ENCODE results near the gene GSPT1. TPM values are rescaled to one million over a fixed set of nuclear protein-coding genes. Genes with fewer than 3 reads are reported as not detected.
"Not testable (repeated sequence)": the region's sequence is repeated elsewhere in the genome, so short reads cannot be mapped to it uniquely, and the experiment has no call there.

The GSPT1 gene
- total RNA-seq, 1 experiment from 2014 or later, result 102 TPM

DNA sequence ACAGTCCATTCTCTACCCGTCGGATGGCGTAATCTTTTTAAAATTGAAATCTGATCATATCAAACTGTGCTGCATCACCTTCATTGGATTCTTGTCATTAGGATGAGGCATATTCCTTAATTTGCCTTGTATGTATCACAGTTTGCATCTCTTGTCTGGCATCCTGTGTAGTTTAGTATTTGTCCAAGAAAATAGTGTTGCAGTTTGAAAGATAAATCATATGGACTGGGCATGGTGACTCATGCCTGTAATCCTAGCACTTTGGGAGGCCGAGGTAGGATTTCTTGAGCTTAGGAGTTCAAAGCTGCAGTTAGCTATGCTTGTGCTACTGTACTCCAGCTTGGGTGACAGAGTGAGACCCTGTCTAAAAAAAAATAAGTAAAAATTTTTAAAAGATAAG is 58.6 kb downstream of the GSPT1 start:
- DNase-seq (ENCODE audit: low read depth), result peak; percentile 29

DNA sequence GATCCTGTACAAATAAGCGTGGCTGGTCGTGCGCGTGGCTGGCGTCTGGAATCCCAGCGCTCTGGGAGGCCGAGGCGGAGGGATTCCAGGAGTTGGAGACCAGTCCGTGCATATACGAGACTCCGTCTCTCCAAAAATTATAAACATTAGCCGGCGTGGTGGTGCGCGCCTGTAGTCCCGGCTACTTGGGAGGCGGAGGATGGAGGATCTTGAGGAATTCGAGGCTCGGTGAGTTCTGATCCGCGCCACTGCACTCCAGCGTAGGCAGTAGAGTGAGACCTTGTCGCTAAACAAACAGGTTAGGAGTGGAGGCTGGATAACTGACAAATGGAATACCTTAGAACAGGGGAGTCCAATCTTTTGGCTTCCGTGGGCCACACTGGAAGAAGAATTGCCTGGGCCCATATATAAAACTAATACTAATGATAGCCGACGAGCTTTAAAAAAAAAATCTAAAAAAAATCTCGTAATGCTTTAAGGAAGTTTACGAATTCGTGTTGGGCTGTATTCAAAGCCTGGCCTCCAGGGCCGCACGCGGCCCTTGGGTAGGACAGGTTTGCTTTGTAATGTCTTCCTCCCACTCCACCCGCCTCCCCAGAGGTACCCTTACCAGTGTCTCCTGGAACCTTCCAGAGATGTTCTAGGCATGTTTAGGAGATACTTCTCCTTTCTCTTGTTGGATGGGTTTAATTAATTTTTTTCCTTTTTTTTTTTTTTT is 63.5 kb downstream of the GSPT1 start:
- no peak for DNase-seq (ENCODE audit: low read depth)

DNA sequence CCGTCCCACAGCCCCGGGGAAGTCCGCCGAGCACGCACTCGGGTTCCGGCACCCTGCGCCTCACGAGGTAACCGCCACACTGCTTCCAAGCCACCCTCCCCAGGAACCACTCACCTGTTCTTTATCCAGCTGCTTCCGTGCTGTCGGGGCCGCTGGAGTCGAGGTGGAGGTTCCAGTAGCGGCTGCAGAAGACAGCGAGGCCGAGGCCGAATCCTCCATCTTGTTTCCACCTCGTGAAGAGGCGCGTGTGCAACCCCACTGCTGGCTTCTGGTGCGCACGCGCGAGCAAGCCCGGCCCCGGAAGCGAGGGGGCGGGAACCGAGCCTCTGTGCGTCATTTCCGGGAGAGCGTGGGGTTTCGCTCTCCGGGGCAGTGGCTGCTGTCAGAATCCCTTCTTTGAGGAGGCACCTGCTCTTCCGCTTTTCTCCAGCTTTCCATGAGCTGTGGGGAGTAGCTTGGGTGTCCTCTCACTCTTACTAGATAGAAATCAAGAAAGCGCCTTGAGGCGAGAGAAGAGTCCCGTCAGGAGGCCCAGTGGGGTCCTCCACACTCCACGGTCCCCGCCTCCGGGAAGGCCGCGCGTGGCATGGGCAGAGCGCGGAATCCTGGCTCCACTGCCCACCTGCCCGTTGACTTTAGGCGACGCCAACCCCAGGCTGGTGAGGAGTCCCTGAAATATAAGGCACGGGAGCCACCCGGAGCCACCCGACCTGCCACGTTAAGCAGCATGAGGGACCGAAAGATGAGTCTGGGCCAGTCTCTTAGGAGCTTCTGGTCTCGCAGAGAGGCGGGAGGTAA is 64.3 kb downstream of the GSPT1 start, which contains the start of gene RSL1D1:
Gene RSL1D1 (minus strand): TSS at position 249 of the 798 bp plus-strand sequence. CDS start 30 bp downstream, at position 219.
- DNase-seq (ENCODE audit: low read depth), result peak; percentile 88

DNA sequence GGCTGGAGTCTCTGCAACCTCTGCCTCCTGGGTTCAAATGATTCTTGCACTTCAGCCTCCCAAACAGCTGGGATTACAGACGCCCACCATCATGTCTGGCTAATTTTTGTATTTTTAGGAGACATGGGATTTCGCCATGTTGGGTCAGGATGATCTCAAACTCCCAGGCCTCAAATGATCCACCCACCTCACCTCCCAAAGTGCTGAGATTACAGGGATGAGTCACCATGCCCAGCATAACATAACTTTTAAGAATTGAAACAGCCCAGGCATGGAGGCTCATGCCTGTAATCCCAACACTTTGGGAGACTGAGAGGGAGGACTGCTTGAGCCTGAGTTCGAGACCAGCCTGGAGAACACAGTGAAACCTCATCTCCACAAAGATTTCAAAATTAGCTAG is 66.9 kb downstream of the GSPT1 start:
- DNase-seq (ENCODE audit: low read depth), result peak; percentile 24

GRCh38 chr16:11844499-11844898 is 71.3 kb downstream of the GSPT1 start:
- DNase-seq (ENCODE audit: low read depth), result no peak

GRCh38 chr16:11843861-11844260 is 71.9 kb downstream of the GSPT1 start:
- no peak for DNase-seq (ENCODE audit: low read depth)

DNA sequence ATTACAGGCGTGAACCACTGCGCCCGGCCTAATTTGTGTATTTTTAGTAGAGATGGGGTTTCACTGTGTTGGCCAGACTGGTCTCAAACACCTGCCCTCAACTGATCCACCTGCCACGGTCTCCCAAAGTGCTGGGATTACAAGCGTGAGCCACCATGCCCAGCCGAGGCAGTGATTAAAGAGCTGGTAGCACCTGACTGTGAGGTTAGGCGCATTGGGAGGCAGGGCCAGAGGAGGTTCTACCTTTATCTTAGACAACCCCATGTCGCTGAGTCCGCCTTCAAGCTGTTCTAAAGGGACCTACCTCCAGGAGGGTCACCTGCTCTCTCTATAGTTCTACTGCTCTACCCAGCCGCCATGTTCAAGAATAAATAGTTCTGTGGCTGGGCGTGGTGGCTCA is 72.5 kb downstream of the GSPT1 start:
- no peak for DNase-seq (ENCODE audit: low read depth)

- no peak for DNase-seq (ENCODE audit: low read depth)
These were observed 74.7 kb downstream of the GSPT1 start for GRCh38 chr16:11841026-11841425.

GRCh38 chr16:11836650-11837244 is 79.0 kb downstream of the GSPT1 start:
- DNase-seq (ENCODE audit: low read depth), result peak; percentile 81

GRCh38 chr16:11835891-11836649 is 79.7 kb downstream of the GSPT1 start:
- peak; percentile 85 for DNase-seq (ENCODE audit: low read depth)

DNA sequence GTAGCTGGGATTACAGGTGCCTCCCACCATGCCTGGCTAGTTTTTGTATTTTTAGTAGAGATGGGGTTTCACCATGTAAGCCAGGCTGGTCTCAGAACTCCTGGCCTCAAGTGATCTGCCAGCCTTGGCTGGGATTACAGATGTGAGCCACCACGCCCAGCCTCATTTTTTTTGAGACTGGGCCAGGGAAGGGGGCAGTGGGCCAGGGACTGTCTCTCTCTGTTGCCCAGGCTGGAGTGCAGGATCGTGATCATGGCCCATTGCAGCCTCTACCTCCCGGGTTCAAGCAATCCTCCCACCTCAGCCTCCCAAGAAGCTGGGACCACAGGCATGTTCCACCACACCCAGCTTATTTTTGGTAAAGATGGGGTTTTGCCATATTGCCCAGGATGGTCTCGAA is 80.4 kb downstream of the GSPT1 start:
- DNase-seq (ENCODE audit: low read depth), result no peak

GRCh38 chr16:11833951-11834695 is 81.6 kb downstream of the GSPT1 start:
- DNase-seq (ENCODE audit: low read depth), result peak; percentile 24

- no peak for DNase-seq (ENCODE audit: low read depth)
These were observed 87.1 kb downstream of the GSPT1 start for GRCh38 chr16:11828696-11829095.

- DNase-seq (ENCODE audit: low read depth), result not testable (repeated sequence)
These were observed 90.1 kb downstream of the GSPT1 start for GRCh38 chr16:11825520-11826165.

GRCh38 chr16:11824362-11824761 is 91.4 kb downstream of the GSPT1 start:
- DNase-seq (ENCODE audit: low read depth), result peak; percentile 43

DNA sequence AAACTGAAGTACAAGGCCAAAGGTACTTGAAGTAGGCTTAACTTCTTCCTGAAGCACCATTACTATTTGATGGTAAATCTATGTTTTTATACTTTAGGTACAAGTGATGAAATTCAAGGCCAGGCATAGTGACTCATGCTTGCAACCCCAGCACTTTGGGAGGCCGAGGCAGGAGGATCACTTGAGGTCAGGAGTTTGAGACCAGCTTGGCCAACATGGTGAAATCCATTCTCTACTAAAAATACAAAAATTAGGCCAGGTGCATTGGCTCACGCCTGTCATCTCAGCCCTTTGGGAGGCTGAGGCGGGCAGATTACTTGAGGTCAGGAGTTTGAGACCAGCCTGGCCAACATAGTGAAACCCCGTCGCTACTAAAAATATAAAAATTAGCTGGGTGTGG is 92.1 kb downstream of the GSPT1 start:
- DNase-seq (ENCODE audit: low read depth), result not testable (repeated sequence)

DNA sequence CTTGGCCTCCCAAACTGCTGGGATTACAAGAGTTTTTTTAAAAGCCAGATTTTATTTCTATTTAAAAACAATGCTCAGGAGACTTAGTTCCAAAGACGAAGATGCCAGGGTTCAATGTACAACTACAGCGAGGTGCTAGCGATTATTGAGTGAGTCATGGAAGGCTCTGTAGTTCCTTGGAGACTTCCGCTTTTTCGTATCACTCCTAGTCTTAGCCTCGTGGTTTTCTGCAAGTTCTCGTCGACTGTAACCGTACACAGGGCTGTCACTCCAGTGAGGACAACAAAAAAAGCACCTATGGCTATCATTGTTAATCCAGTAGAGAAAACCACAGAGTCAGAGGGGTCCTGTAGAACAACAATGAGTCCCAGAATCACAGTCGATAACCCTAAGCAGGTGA is 96.0 kb downstream of the GSPT1 start:
- no peak for DNase-seq (ENCODE audit: low read depth)

- not testable (repeated sequence) for DNase-seq (ENCODE audit: low read depth)
These were observed 96.8 kb downstream of the GSPT1 start for GRCh38 chr16:11818970-11819369.
